Esophagus muscularis mucosa (tissue), 3 donors: Measurements from ENCODE around the gene SLC6A19.

Experiments used
- POLR2A ChIP-seq: fragments of 450-650 bp; IDR thresholded peaks from one replicate; pipeline ENCODE4 v1.6.1; 2017; ENCODE audit warnings: antibody characterized with exemption, moderate library complexity, mild to moderate bottlenecking, low read depth
- TF ChIP-seq, protein P1 (sequence below), 3 experiments: fragments of 200-600 bp in 2 of 3; fragments of 450-650 bp in 1 of 3; sonication (generic) in 2 of 3; IDR thresholded peaks; one replicate each; pipeline ENCODE4 v1.5.1; 2017 to 2019; ENCODE audit warnings: antibody characterized with exemption in 3 of 3, mild to moderate bottlenecking in 2 of 3, moderate library complexity in 1 of 3

DNA sequence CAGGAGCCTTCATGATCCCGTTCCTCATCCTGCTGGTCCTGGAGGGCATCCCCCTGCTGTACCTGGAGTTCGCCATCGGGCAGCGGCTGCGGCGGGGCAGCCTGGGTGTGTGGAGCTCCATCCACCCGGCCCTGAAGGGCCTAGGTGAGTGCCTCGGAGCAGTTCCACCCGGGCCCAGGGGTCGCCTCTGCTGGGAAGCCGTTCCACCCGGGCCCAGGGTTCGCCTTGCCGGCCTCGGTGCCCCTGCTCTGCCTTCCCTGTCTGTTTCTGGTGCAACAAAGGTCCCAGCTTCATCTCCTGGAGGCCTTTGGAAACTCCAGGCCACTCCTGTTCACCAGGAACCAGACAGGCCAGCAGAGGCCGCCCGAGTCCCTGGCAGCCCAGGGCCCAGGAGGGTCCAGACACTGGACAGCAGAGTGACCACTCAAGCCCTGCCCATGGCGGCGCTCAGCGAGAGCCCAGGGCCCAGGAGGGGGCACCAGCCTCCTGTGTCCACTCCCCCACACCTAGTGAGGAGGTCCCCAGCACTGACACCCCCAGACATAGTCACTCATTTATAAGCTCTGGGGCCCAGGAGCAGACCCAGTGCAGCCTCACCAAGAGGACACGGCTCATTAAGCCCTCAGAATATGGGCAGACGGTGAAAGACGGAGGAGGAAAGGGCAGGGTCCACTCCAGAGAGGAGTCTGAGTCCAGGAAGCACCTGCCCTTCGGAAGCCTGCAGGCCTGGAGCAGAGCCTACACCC lies 7.5 kb downstream of the SLC6A19 start:
- TF ChIP-seq, protein P1, sequence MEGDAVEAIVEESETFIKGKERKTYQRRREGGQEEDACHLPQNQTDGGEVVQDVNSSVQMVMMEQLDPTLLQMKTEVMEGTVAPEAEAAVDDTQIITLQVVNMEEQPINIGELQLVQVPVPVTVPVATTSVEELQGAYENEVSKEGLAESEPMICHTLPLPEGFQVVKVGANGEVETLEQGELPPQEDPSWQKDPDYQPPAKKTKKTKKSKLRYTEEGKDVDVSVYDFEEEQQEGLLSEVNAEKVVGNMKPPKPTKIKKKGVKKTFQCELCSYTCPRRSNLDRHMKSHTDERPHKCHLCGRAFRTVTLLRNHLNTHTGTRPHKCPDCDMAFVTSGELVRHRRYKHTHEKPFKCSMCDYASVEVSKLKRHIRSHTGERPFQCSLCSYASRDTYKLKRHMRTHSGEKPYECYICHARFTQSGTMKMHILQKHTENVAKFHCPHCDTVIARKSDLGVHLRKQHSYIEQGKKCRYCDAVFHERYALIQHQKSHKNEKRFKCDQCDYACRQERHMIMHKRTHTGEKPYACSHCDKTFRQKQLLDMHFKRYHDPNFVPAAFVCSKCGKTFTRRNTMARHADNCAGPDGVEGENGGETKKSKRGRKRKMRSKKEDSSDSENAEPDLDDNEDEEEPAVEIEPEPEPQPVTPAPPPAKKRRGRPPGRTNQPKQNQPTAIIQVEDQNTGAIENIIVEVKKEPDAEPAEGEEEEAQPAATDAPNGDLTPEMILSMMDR (IDR thresholded peaks at IDR 0.05), result peak in 1 of 3 experiments; percentile 14
- TF ChIP-seq POLR2A, result no peak
